NCI-H345 treated with DMSO at 0.1 percent for 48 hours (cell line): ENCODE data around the gene SLC17A7.
"Not testable (repeated sequence)": the region's sequence is repeated elsewhere in the genome, so short reads cannot be mapped to it uniquely, and the experiment has no call there.

Experiments used
- DNase-seq: peaks from one replicate; lab custom pipeline; 2025; ENCODE audit not compliant: unreplicated experiment; lab: John Stamatoyannopoulos, UW

The SLC17A7 gene

GRCh38 chr19:49445997-49446396 lies 4.7 kb upstream of the SLC17A7 start:
- no peak for DNase-seq

GRCh38 chr19:49444100-49444700 lies 2.9 kb upstream of the SLC17A7 start:
- DNase-seq: not testable (repeated sequence)

GRCh38 chr19:49443366-49444099 lies 2.2 kb upstream of the SLC17A7 start:
- peak; percentile 81 for DNase-seq

- DNase-seq: peak; percentile 73
These were observed 1.5 kb upstream of the SLC17A7 start for GRCh38 chr19:49442771-49443365.

GRCh38 chr19:49442354-49442753 lies 1.0 kb upstream of the SLC17A7 start:
- peak; percentile 45 for DNase-seq

- no peak for DNase-seq
These were observed 628 bp upstream of the SLC17A7 start for GRCh38 chr19:49441960-49442350.

GRCh38 chr19:49440439-49441209 lies 703 bp downstream of the SLC17A7 start:
- DNase-seq: no peak

GRCh38 chr19:49439836-49440235 lies 1.5 kb downstream of the SLC17A7 start:
- DNase-seq: no peak

- DNase-seq: no peak
These were observed 3.1 kb downstream of the SLC17A7 start for GRCh38 chr19:49438261-49438660.

GRCh38 chr19:49437231-49437630 lies 4.1 kb downstream of the SLC17A7 start:
- DNase-seq: no peak

GRCh38 chr19:49436381-49437017 lies 4.8 kb downstream of the SLC17A7 start:
- no peak for DNase-seq

- no peak for DNase-seq
These were observed 5.7 kb downstream of the SLC17A7 start for GRCh38 chr19:49435670-49436069.

GRCh38 chr19:49434907-49435583 lies 6.3 kb downstream of the SLC17A7 start:
- no peak for DNase-seq

- no peak for DNase-seq
These were observed 8.0 kb downstream of the SLC17A7 start for GRCh38 chr19:49433240-49433901.

- DNase-seq: no peak
These were observed 8.9 kb downstream of the SLC17A7 start for GRCh38 chr19:49432141-49433073.

- DNase-seq: no peak
These were observed 10.0 kb downstream of the SLC17A7 start for GRCh38 chr19:49431330-49431749.

GRCh38 chr19:49430678-49431329 lies 10.5 kb downstream of the SLC17A7 start:
- DNase-seq: no peak

GRCh38 chr19:49430172-49430677 lies 11.1 kb downstream of the SLC17A7 start:
- no peak for DNase-seq
